Limb (tissue), 2 donors: ENCODE measurements around the gene C6orf62.
"Not testable (repeated sequence)": the region's sequence is repeated elsewhere in the genome, so short reads cannot be mapped to it uniquely, and the experiment has no call there.

Experiments used
- DNase-seq, 2 donors: peaks; one replicate each; pipeline ENCODE4 v3.0.0-alpha.2; 2016; ENCODE audit errors: extremely low spot score in 2 of 2

C6orf62 gene

DNA sequence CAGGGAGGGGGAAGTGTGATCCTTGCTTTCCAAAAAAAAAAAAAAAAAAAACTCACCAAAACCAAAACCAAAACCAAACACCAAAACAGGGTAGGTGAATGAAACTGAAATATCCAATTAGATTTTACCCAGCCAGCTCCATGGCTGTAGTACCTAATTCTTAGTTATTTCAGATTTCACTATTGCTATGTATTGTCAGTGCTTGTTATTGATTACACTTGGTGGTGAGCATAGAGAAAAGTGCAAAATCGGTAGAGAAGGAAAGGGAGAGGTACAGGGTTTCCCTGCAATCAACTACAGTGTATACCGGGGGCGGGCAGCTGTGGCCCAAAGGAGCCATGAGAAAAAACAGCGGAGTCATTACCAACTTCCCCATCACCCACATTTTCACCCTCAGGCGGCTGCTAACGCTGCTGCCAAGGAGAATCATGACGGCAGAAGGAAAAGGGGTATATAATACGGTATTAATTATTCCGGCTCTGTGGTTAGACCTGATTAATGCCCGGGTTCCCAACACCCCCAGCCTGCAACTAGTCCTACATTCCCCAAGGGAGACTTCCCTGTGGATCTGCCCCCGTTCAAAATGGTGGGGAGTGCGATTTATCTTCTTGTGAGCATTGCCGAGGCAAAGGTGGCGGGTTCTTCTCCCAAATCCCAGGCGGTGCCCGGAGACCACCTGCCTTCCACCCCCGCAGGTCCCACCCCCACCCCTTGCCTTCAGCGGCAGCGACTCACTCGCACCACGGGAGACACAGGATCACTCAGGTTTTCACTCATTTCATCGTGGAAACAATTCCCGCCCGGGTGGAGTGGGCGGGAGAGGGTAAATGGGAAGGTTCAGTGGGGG, at the start of gene C6orf62:
Gene C6orf62, minus strand, starts transcription at position 30 of the 847 bp plus-strand sequence. CDS start 486 bp downstream, outside the sequence.
- peak in 1 of 2 donors; percentile 51 for DNase-seq

DNA sequence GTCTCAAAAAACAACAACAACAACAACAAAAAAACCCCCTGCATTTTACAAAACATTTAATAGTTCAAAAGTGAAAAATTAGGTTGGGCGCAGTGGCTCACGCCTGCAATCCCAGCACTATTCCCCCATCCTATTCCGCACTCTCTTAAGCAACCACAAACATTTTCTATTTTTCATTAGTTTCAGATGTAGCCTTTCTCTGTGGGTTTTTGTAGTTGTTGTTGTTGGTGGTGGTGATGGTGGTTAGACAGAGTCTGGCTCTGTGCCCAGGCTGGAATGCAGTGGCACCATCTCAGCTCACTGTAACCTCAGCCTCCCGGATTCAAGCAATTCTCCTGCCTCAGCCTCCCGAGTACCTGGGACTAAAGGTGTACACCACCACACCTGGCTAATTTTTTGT, 49.4 kb upstream of the C6orf62 start:
- DNase-seq, result no peak

DNA sequence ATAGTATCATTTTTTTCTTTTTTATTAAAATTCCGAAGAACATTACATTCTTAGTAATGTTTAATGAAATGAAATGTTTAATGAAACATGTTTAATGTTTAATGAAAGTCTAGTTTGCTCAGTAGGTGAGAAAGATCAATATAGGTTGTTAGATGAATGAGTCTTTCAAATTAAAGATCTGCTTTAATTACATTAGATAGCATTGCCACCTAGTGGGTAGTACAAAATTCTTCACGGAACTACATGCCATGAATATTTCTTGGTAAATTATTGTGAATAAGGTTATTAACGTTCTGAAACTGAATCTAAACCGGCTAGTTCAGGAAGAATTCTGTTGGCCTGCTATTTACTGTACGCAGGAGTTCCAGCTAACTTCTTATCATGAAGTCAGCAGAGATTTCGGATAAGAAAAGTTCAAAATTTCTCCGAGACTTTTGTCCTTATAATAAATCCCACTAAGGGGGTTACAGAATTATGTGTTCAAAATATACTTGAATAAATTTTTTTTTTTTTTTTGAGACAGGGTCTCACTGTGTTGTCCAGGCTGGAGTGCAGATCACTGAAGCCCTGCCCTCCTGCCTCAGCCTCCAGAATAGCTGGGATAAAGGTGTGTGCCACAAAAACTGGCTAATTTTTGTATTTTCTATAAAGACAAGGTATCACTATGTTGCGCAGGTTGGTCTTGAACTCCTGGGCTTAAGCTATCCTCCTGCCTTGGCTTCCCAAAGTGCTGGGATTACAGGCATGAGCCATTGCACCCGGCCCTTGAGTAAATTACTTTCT, 47.9 kb upstream of the C6orf62 start:
- DNase-seq, result no peak

DNA sequence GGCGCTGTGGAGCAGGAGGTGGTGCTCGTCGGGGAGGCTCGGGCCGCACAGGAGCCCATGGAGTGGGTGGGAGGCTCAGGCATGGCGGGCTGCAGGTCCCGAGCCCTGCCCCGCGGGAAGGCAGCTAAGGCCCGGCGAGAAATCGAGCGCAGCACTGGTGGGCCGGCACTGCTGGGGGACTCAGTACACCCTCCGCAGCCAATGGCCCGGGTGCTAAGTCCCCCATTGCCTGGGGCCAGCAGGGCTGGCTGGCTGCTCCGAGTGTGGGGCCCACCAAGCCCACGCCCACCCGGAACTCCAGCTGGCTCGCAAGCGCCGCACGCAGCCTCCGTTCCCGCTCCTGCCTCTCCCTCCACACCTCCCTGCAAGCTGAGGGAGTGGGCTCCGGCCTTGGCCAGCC, 47.0 kb upstream of the C6orf62 start:
- not testable (repeated sequence) for DNase-seq

DNA sequence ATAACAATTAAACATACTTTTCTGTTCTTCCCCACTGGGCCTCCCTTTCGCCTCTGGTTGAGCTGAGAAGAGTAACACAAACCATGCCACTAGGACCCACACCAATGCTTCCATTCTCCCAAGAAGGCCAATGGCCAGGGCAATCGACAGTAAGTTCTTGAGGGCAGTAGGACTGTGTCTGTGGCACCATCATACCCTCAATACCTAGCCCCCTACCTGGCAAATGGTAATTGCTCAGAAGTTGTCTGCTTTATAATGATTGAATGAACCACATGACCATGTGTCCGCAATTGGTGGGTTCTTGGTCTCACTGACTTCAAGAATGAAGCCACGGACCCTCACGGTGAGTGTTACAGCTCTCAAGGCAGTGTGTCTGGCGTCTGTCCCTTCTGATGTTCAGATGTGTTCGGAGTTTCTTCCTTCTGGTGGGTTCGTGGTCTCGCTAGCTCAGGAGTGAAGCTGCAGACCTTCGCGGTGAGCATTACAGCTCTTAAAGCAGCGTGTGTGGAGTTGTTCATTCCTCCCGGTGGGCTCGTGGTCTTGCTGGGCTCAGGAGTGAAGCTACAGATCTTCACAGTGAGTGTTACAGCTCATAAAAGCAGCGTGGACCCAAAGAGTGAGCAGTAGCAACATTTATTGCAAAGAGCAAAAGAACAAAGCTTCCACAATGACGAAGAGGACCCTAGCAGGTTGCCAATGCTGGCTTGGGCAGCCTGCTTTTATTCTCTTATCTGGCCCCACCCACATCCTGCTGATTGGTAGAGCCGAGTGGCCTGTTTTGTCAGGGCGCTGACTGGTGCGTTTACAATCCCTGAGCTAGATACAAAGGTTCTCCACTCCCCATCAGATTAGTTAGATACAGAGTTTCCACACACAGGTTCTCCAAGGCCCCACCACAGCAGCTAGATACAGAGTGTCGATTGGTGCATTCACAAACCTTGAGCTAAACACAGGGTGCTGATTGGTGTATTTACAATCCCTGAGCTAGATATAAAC, 46.2 kb upstream of the C6orf62 start:
- DNase-seq, result not testable (repeated sequence)

DNA sequence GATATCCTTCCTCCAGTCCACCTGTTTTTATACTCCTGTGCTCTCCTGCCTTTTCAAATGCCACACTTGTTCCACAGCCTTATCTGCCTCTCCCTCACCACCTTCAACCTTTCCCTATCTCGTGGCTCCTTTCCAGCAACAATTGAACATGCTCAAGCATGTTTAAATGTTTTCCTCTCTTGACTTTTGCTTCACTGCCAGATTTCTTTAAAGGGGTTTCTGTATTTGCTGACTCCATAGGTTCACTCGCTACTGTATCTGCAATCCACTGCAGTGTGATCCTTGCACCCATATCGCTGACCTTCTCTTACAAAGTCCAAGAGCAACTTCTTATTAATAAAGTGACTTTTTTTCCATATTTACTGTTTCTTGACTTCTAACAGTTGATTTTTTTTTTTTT, 44.6 kb upstream of the C6orf62 start:
- DNase-seq, result no peak

DNA sequence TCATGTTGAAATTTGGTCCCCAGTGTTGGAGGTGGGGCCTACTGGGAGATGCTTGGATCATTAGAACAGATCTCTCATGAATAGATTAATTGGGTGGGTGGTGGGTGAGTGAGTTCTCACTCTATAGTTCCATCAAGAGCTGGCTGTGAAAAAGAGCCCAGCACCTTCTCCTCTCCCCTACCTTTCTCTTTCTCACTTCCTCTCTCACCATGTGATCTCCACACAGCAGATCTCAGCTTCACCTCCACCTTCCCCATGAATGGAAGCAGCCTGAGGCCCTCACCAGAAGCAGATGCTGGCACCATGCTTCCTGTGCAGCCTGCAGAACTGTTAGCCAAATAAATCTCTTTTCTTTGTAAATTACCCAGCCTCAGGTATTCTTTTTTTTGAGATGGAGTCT, 42.9 kb upstream of the C6orf62 start:
- no peak for DNase-seq

DNA sequence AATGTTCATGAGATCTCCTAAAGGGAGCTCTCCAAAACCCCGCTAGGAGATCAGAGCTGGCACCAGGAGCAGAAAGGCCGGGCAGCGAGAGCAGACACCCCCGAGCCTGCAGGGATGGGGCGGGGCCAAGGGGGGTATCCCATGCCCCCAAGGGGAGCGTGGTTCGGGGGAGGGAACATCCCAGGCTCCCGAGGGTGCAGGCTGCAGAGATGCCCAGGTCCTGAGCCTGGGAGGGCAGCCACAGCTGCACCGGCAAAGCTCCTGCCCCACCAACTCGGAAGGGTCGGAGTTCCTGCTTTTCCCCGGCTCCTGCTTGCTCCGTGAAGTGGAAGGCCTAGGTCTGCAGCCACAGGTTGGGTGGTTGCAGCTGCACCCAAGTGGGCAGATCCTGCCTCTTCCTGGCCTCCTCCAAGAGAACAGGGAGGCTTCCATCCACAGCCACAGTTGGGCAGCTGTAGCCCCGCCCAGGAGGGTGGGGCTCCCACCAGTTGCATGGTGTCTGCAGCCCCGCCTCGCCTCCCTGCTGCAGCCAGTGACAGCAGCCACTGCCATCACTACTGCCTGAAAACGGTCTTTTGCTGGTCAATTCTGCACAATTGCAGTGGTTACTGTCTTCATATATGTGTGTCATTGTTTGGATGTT, 42.4 kb upstream of the C6orf62 start:
- DNase-seq, result no peak

DNA sequence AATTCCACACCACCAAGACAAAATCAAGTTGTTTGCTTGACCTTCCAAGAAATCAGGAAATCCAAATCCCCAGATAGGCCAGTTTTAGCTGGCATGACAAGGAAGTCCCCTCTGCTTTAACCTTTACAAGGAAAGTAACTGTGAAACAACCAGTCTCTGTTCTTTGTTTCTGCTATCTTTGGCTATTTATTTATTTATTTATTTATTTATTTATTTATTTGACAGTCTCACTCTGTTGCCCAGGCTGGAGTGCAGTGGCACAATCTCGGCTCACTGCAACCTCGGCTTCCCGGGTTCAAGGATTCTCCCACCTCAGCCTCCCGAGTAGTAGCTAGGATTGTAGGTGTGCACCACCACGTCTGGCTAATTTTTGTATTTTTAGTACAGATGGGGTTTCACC, 41.3 kb upstream of the C6orf62 start:
- no peak for DNase-seq

DNA sequence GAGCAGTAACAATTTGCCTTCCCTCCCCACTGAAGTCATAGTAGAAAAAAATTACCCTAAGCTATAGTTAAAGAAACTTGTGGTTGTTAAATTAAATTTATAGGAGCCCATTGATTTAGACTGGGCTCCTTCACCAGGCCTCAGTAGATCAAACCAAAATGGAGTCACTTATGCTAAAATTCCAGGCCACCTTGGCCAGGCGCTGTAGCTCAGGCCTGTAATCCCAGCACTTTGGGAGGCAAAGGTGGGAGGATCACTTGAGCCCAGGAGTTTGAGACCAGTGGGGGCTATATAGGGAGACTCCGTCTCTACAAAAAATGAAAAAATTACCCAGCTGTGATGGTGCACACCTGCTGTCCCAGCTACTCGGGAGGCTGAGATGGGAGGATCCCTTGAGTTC, 40.8 kb upstream of the C6orf62 start:
- no peak for DNase-seq

DNA sequence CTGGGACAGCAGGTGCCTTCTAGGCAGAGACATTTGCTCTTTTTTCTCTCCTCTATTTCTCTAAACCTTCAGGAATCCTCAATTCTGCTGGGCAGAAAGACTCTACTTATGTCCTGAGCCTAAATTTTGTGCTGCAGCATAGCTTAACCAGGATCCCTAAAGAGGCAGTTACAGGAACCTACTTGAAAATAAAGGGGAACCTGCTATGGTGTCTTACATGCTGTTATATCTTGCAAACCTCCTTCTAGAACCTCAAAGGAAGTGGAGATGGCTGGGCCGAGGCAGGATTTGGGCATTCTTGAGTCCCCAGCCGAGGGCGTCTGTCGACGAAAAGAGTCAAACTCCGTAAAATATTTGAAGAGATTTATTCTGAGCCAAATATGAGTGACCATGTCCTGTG, 38.7 kb upstream of the C6orf62 start:
- DNase-seq, result no peak

DNA sequence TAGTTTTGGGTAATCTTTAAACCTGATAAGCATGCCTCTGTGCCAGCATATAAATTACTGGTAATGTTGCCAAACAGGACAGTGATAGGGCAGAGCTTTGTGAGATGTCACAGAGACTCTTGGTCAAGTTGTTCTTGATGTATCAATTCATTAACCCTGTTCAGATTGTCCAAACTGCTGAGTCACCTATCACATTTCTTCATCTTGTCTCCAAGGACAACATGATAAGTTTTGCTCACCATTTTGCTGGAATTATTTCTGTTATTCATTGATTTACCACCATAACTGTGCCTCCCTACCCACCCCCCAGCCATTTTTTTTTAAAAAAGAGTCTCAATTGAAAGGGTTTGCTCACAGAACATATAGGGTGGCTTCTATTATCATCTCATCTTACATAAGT, 36.3 kb upstream of the C6orf62 start:
- DNase-seq, result no peak

DNA sequence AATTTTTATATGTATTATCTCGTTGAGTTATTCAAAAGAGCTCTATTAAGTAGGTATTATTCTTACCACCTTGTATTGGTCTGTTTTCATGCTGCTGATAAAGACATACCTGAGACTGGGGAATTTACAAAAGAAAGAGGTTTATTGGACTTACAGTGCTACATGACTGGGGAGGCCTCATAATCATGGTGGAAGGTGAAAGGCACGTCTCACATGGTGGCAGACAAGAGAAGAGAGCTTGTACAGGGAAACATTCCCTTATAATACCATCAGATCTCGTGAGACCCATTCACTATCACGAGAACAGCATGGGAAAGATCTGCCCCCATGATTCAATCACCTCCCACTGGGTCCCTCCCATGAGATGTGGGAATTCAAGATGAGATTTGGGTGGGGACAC, 35.4 kb upstream of the C6orf62 start:
- not testable (repeated sequence) for DNase-seq

DNA sequence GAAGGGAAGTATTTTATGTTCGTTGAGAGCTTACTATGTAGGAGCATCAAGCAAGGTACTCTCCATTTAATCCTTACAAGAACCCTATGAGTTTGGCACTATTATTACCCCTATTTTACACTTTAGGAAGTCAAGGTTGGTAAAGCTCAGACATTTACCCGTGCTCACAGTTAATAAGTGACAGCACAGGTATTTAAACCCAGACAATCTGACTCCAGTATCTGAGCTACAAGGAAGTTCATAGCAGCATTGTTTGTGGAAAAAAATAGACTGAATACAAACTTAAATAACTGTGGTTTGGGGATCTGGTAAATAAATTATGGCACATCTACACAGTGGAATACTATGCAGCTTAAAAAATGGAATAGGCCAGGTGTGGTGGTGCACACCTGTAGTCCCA, 34.6 kb upstream of the C6orf62 start:
- DNase-seq, result no peak

DNA sequence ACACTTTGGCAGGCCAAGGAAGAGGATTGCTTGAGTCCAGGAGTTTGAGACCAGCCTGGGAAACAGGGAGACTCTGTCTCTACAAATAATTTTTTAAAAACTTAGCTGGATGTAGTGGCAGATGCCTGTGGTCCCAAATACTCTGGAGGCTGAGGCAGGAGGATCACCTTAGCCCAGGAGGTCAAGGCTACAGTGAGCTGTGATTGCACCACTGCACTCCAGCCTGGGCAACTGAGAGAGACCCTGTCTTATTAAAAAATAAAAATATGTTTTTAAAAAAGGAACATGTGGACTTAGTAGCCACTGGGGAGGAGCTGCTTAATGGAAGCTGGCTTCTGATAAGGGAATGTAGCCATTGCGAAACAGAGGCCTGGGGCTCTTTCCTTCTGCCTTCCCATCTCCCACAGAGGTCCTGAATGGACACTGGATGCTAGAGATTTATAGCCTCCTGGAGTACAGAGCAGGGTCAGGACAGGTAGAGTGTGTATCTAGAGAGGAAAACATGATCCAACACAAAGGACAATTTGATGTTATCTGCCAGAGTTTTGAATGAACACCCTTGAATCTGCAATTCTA, 34.1 kb upstream of the C6orf62 start:
- no peak for DNase-seq

DNA sequence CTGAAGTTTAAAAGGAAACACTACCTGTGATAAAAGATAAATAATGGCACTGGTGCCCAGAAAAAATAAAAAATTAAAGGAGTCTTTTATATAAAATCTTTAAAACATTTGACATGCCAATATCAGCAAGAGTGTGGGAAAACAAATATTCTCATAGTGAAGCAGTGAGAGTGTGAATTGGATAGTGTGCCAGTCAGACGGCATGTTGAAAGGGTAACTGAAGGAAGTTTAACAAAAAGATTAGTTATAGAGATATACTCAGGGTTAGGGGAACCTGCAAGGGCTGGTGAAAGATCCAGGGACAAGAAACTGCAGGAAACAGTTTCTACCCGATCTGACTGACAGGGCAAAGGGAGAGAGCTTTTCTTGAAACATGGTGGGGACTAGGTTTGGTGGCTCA, 33.5 kb upstream of the C6orf62 start:
- DNase-seq, result no peak

DNA sequence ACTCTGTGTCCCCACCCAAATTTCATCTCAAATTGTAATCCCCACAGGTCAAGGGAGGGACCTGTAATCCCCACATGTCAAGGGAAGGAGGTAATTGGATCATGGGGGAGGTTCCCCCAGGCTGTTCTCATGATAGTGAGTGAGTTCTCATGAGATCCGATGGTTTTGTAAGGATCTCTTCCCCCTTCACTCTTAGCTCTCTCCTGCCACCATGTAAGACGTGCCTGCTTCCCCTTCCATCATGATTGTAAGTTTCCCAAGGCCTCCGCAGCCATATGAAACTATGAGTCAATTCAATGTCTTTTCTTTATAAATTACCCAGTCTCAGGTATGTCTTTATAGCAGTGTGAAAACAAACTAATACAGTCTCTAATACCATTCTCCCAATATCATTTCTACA, 31.9 kb upstream of the C6orf62 start:
- not testable (repeated sequence) for DNase-seq

DNA sequence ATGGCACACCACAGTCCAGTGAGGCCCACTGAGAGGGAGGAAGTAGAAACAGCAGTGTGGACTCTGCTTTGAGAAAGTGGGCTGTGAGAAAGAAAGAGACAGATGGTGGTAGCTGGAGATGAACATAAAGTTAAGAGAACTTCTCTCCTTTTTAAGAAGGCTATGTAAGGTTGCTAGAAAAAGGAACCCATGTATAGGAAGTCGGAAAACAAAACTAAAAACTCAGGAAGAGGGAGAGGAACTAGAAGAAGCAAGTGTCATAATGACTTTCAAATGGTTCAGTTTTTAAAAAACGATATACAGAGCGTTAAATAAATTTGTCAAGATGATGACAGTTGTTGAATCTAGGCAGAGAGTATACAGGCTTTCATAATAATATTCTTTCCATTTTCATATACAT, 30.3 kb upstream of the C6orf62 start:
- no peak for DNase-seq

DNA sequence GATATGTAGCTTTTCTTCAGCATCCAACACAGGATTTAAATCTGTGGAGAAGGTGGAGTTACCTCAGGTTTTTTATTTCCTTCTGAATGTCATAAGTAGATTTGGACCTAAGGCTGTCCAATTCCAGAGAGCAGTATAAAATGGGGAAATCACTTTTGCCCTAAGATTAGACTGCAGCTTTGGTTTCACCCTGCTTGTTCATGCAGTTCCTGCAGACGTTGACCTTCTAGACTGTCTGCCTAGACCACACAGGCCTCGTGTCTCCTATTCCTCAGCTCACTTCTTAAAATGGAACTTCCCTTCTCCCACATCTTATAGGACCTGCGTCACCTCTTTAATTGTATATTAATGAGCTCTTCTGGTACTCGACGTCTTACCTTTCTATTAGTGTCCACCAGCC, 26.0 kb upstream of the C6orf62 start:
- no peak for DNase-seq

DNA sequence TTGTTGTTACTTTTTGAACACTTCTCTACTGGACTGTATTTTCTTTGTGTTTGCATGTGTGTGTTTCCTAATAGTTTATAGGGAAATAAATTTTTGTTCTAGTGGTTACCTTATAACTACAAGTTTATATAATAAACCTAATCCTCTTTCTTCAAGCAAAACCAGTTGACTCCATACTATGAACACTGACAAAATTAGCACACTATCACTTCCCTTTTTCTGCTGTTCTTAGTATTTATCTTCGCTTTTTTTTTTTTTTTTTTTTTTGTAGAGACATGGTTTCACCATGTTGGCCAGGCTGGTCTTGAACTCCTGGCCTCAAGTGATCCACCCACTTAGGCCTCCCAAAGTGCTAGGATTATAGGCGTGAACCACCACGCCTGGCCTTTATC, 25.0 kb upstream of the C6orf62 start:
- no peak for DNase-seq
